GM12878 (cell line): ENCODE results near the gene LIFR. TPM values are rescaled to one million over a fixed set of nuclear protein-coding genes. Genes with fewer than 3 reads are reported as not detected.

ENCODE experiments used
- ATAC-seq: fragments of 200-7000 bp; cut with Tn5 transposase; 3 replicates; pipeline ENCODE4 v1.9.1; 2020; ENCODE audit warnings: mild to moderate bottlenecking, moderate library complexity
- BruUV-seq: library from RNA; stranded (reverse); fragments of 400-500 nt; replicated peaks from 2 replicates; lab custom pipeline; 2021; lab: Mats Ljungman, UMichigan
- CTCF ChIA-PET: fragments of 300-600 bp; sonication (Branson Sonifier 250); formaldehyde crosslinking; extraction: SDS; loops from one replicate; lab custom pipeline; 2021; ENCODE audit warnings: inconsistent platforms; lab: Yijun Ruan, JAX
- POLR2A ChIA-PET: fragments of 350-600 bp; formaldehyde crosslinking; extraction: SDS; loops from one replicate; lab custom pipeline; 2021; ENCODE audit warnings: inconsistent platforms; lab: Charles Lee
- RAD21 ChIA-PET: fragments of 300-600 bp; sonication (Branson Sonifier 250); formaldehyde crosslinking; loops from one replicate; lab custom pipeline; 2023; ENCODE audit warnings: antibody characterized with exemption; ENCODE audit not compliant: unreplicated experiment; lab: Charles Lee
- SMC1A ChIA-PET: fragments of 300-600 bp; sonication (Branson Sonifier 250); formaldehyde crosslinking; loops from one replicate; lab custom pipeline; 2023; ENCODE audit not compliant: unreplicated experiment, uncharacterized antibody; lab: Charles Lee
- DNase-seq: peaks from one replicate; pipeline ENCODE4 v3.0.0-alpha.2; 2011; ENCODE audit warnings: low read depth, low spot score
- FAIRE-seq: peaks from 3 replicates; lab custom pipeline; 2011; peaks lifted over from hg19 to GRCh38; lab: Jason Lieb, UNC
- H2AFZ ChIP-seq: 2 replicates; pipeline ENCODE4 v1.6.0; 2011; ENCODE audit warnings: low read depth, low read length, control low read depth; ENCODE audit not compliant: control insufficient read depth
- H3K27ac ChIP-seq: 2 replicates; pipeline ENCODE4 v1.5.1; 2011; ENCODE audit warnings: control low read depth; ENCODE audit not compliant: control insufficient read depth, insufficient read depth
- H3K27me3 ChIP-seq, 2 experiments: replicated peaks in 1 of 2; 2 replicates each; pipeline versions ENCODE4 v1.6.0 to v1.6.1; 2011; ENCODE audit warnings: low read length in 1 of 2; ENCODE audit not compliant: control insufficient read depth in 2 of 2, insufficient read depth in 2 of 2
- H3K36me3 ChIP-seq, 2 experiments: 2 replicates each; pipeline ENCODE4 v1.5.1; 2011; ENCODE audit warnings: low read length in 1 of 2; ENCODE audit not compliant: control insufficient read depth in 2 of 2, insufficient read depth in 2 of 2
- H3K4me1 ChIP-seq: 2 replicates; pipeline ENCODE4 v1.6.1; 2011; ENCODE audit warnings: mild to moderate bottlenecking, low read length, moderate library complexity, mixed read lengths; ENCODE audit not compliant: control insufficient read depth, insufficient read depth
- H3K4me2 ChIP-seq: 2 replicates; pipeline ENCODE4 v1.6.0; 2011; ENCODE audit warnings: control low read depth; ENCODE audit not compliant: control insufficient read depth, insufficient read depth
- H3K4me3 ChIP-seq: fragments of 200-600 bp; sonication (generic); 2 replicates; pipeline ENCODE4 v1.5.1; 2016
- H3K79me2 ChIP-seq: 2 replicates; pipeline ENCODE4 v1.6.0; 2011; ENCODE audit warnings: low read length; ENCODE audit not compliant: control insufficient read depth, insufficient read depth
- H3K9ac ChIP-seq: 2 replicates; pipeline ENCODE4 v1.8.0; 2011; ENCODE audit warnings: low read length, control low read depth, mixed read lengths; ENCODE audit not compliant: control insufficient read depth, insufficient read depth
- H3K9me3 ChIP-seq: replicated peaks from 3 replicates; pipeline ENCODE4 v1.5.1; 2011; ENCODE audit warnings: mild to moderate bottlenecking, low read length; ENCODE audit not compliant: control insufficient read depth, insufficient read depth
- H4K20me1 ChIP-seq: 2 replicates; pipeline ENCODE4 v1.6.0; 2011; ENCODE audit not compliant: control insufficient read depth, insufficient read depth
- CTCF ChIP-seq, 3 experiments: IDR thresholded peaks in 2 of 3; conservative IDR thresholded peaks in 1 of 3; 2 replicates each; pipeline ENCODE4 v1.5.1; 2011; ENCODE audit warnings: low read depth in 3 of 3, low read length in 3 of 3, mild to moderate bottlenecking in 3 of 3, control low read depth in 2 of 3, moderate library complexity in 2 of 3, inconsistent platforms in 1 of 3, mixed read lengths in 1 of 3; ENCODE audit not compliant: control insufficient read depth in 2 of 3, insufficient read depth in 1 of 3; ENCODE audit errors: extremely low read depth in 1 of 3
- CUX1 ChIP-seq: IDR thresholded peaks from 2 replicates; pipeline ENCODE4 v1.6.1; 2012; ENCODE audit warnings: improper control_type of control experiment, low read depth, low read length; ENCODE audit not compliant: insufficient replicate concordance
- ESRRA ChIP-seq: IDR thresholded peaks from 2 replicates; pipeline ENCODE4 v1.6.1; 2012; ENCODE audit warnings: mild to moderate bottlenecking, low read length, improper control_type of control experiment
- PAX8 ChIP-seq: fragments of 450-650 bp; IDR thresholded peaks from 2 replicates; pipeline ENCODE4 v1.6.1; 2017; ENCODE audit warnings: mild to moderate bottlenecking, moderate library complexity
- SMC3 ChIP-seq: IDR thresholded peaks from 2 replicates; pipeline ENCODE4 v1.6.1; 2011; ENCODE audit warnings: low read length, improper control_type of control experiment, borderline replicate concordance
- SREBF1 ChIP-seq: IDR thresholded peaks from 2 replicates; pipeline ENCODE4 v1.6.1; 2012; ENCODE audit warnings: mild to moderate bottlenecking, low read length
- YBX1 ChIP-seq: fragments of 450-650 bp; IDR thresholded peaks from 2 replicates; pipeline ENCODE4 v1.6.1; 2016; ENCODE audit warnings: antibody characterized with exemption
- ZNF207 ChIP-seq: fragments of 450-650 bp; IDR thresholded peaks from 2 replicates; pipeline ENCODE4 v1.6.1; 2014; ENCODE audit warnings: antibody characterized with exemption, mild to moderate bottlenecking, borderline replicate concordance
- WGBS: methylation state at CpG from one replicate; pipeline ENCODE4 v1.1.6; 2016; ENCODE audit warnings: low lambda C conversion rate; ENCODE audit not compliant: insufficient replicate concordance, insufficient coverage; ENCODE audit errors: missing lambda C conversion rate; 5-methylcytosine and 5-hydroxymethylcytosine counted together
- in situ Hi-C: fragments of 300-500 bp; cut with MboI; formaldehyde crosslinking; loops from 9 replicates; pipeline ENCODE4 v1.14.3; 2018; ENCODE audit warnings: mixed read lengths
- intact Hi-C: fragments of 100-400 bp; cut with micrococcal nuclease; formaldehyde crosslinking; loops from one replicate; pipeline ENCODE4 v1.14.2; 2022; ENCODE audit not compliant: unreplicated experiment
- polyA plus RNA-seq, 11 experiments: library from polyadenylated mRNA; depleted of rRNA in 4 of 11; unstranded in 6 of 11; stranded (reverse) in 5 of 11; fragments of >200 nt; fragmentation: Nextera tagmentation in 4 of 11; fragmentation: Illumina TruSeq in 1 of 11; extraction: Ambion mirVana in 4 of 11; extraction: Trizol in 1 of 11; gene quantifications; 1 replicate in 1 of 11; 2 replicates in 10 of 11; pipeline versions ENCODE4 v1.2.1 to v1.2.3, GENCODE V29; 2011 to 2016; ENCODE audit warnings: inconsistent platforms in 2 of 11, missing spikeins in 2 of 11, low read depth in 1 of 11
- total RNA-seq, 4 experiments: library from RNA; depleted of rRNA in 3 of 4; stranded (reverse); fragments of >200 nt in 3 of 4; fragmentation: Illumina TruSeq in 1 of 4; extraction: Trizol in 1 of 4; gene quantifications; 2 replicates each; pipeline versions ENCODE4 v1.2.1 to v1.2.3, GENCODE V29; 2013 to 2021

Gene LIFR
- total and polyA plus RNA-seq, 10 of the 15 experiments (the other 5 are each of a cell fraction or from before 2014, with no cell fraction given): 0.10 TPM; not detected in 9

- CTCF ChIA-PET: no interaction called here
Observed at GRCh38 chr5:38515646-38516045, 40.8 kb downstream of the LIFR start.

More at GRCh38 chr5:38515646-38516045, 40.8 kb downstream of the LIFR start:
- RAD21 ChIA-PET: interaction anchor here (1.2 kb wide), 1 partner anchor 74 kb away, joined by 5 read pairs; no protein-coding TSS in a partner anchor
- H3K27me3 ChIP-seq: no peaks in the 10 kb centered on the region
- no peaks in the 10 kb centered on the region for H3K36me3 ChIP-seq
- TF ChIP-seq SMC3 (no peak), PAX8 (no peak), CTCF (IDR thresholded peaks at IDR 0.05 in 2 of 3, conservative IDR thresholded peaks at IDR 0.05 in 1 of 3; ENCODE audit: control insufficient read depth in 2 of 3, extremely low read depth in 1 of 3, insufficient read depth in 1 of 3, low read depth in 3 of 3, low read length in 3 of 3) (no peak), SREBF1 (no peak), ESRRA (no peak), CUX1 (no peak), ZNF207 (no peak), YBX1 (no peak)
- no peak overlapping the region for H2AFZ ChIP-seq
- H3K4me2 ChIP-seq: no peak overlapping the region
- intact Hi-C loops: no loop called here
- in situ Hi-C loops: no loop called here
- no peak overlapping the region for H3K27ac ChIP-seq
- 19% methylated on average over 2 of the region's 2 CpGs for WGBS
- DNase-seq (no peak), FAIRE-seq (no peak), ATAC-seq (no peak)
- no peaks in the 10 kb centered on the region for H4K20me1 ChIP-seq
- H3K9me3 ChIP-seq: no peaks in the 10 kb centered on the region
- H3K4me3 ChIP-seq: no peak overlapping the region
- no peaks in the 10 kb centered on the region for H3K79me2 ChIP-seq
- POLR2A ChIA-PET: no interaction called here
- BruUV-seq: no TSS peak
- SMC1A ChIA-PET: interaction anchor here (1.0 kb wide), 1 partner anchor 74 kb away, joined by 4 read pairs; no protein-coding TSS in a partner anchor
- no peak overlapping the region for H3K9ac ChIP-seq
- no peaks in the 10 kb centered on the region for H3K4me1 ChIP-seq
